ENCODE results near the gene CASP6.

Gene CASP6

GRCh38 chr4:109735566-109736365 is 32.5 kb upstream of the CASP6 start:
- Histone ChIP-seq H3K27me3 (peaks cover 0 to 5% of the 10 kb centered on the region in 2 donors), H3K36me3 (no peaks in the 10 kb centered on the region), H3K4me3 (no peak overlapping the region), H3K4me1 (peaks cover 0 to 4% (median under 1%) of the 10 kb centered on the region in 4 donors), H3K27ac (no peak overlapping the region), H3K9me3 (no peaks in the 10 kb centered on the region)
- intact Hi-C loops (cut with DNase I; ENCODE audit: low total_unique reads), result no loop called here
- DNase-seq, result no peak
- TF ChIP-seq, protein P1, sequence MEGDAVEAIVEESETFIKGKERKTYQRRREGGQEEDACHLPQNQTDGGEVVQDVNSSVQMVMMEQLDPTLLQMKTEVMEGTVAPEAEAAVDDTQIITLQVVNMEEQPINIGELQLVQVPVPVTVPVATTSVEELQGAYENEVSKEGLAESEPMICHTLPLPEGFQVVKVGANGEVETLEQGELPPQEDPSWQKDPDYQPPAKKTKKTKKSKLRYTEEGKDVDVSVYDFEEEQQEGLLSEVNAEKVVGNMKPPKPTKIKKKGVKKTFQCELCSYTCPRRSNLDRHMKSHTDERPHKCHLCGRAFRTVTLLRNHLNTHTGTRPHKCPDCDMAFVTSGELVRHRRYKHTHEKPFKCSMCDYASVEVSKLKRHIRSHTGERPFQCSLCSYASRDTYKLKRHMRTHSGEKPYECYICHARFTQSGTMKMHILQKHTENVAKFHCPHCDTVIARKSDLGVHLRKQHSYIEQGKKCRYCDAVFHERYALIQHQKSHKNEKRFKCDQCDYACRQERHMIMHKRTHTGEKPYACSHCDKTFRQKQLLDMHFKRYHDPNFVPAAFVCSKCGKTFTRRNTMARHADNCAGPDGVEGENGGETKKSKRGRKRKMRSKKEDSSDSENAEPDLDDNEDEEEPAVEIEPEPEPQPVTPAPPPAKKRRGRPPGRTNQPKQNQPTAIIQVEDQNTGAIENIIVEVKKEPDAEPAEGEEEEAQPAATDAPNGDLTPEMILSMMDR (IDR thresholded peaks at IDR 0.05), result no peak

GRCh38 chr4:109733728-109734127 is 30.5 kb upstream of the CASP6 start:
- no peak for DNase-seq
- Histone ChIP-seq H3K9me3 (no peaks in the 10 kb centered on the region), H3K27ac (no peak overlapping the region), H3K4me1 (peaks cover 0 to 13% (median 8%) of the 10 kb centered on the region in 4 donors), H3K4me3 (no peak overlapping the region), H3K36me3 (no peaks in the 10 kb centered on the region), H3K27me3 (no peaks in the 10 kb centered on the region)
- TF ChIP-seq, protein P1 (IDR thresholded peaks at IDR 0.05), result no peak
- intact Hi-C loops (cut with DNase I; ENCODE audit: low total_unique reads), result no loop called here

GRCh38 chr4:109730619-109731545 is 27.6 kb upstream of the CASP6 start:
- TF ChIP-seq, protein P1 (IDR thresholded peaks at IDR 0.05), result no peak
- Histone ChIP-seq H3K9me3 (no peaks in the 10 kb centered on the region), H3K36me3 (no peaks in the 10 kb centered on the region), H3K27ac (peak overlapping the region; percentile 66 to 79), H3K27me3 (no peaks in the 10 kb centered on the region), H3K4me1 (peaks cover 0 to 16% (median 10%) of the 10 kb centered on the region in 4 donors), H3K4me3 (peak overlapping the region; percentile 64 to 87)
- intact Hi-C loops (cut with DNase I; ENCODE audit: low total_unique reads), result loop anchor here (2.0 kb wide), 1 partner anchor 28 kb away; the partner anchor contains the start of gene CASP6
- no peak for DNase-seq

GRCh38 chr4:109729718-109730618 is 26.7 kb upstream of the CASP6 start, which contains the start of gene PLA2G12A:
Gene PLA2G12A, minus strand, starts transcription at chr4:109730070. Its CDS starts 261 bp downstream, at chr4:109729809.
- TF ChIP-seq, protein P1 (IDR thresholded peaks at IDR 0.05), result no peak
- no peaks in the 10 kb centered on the region for H3K9me3 ChIP-seq
- H3K27ac ChIP-seq, result peak within 1 kb of the TSS; percentile 66 to 79
- H3K36me3 ChIP-seq, result no peaks in the 10 kb centered on the region
- H3K4me3 ChIP-seq, result peak within 1 kb of the TSS; percentile 64 to 87
- H3K4me1 ChIP-seq, result peaks cover 0 to 16% (median 10%) of the 10 kb centered on the region in 4 donors
- H3K27me3 ChIP-seq, result no peaks in the 10 kb centered on the region
- DNase-seq, result peak; percentile 41 to 81
- intact Hi-C loops (cut with DNase I; ENCODE audit: low total_unique reads), result loop anchor here (2.0 kb wide), 1 partner anchor 27 kb away; the partner anchor contains the start of gene CASP6
